IPS-20b (cell line): ENCODE data around the gene TMEM176B.
"Not testable (repeated sequence)": the region's sequence is repeated elsewhere in the genome, so short reads cannot be mapped to it uniquely, and the experiment has no call there.

Experiments
- H3K27ac ChIP-seq: one replicate; pipeline ENCODE4 v1.5.1; 2013; ENCODE audit warnings: low read length
- H3K27me3 ChIP-seq: 2 replicates; pipeline ENCODE4 v1.6.1; 2013; ENCODE audit warnings: mild to moderate bottlenecking, low read length, inconsistent platforms; ENCODE audit not compliant: insufficient read depth
- H3K36me3 ChIP-seq: 2 replicates; pipeline ENCODE4 v1.6.1; 2013; ENCODE audit warnings: low read depth, mild to moderate bottlenecking, inconsistent platforms, low read length, moderate library complexity; ENCODE audit not compliant: insufficient read depth
- H3K4me1 ChIP-seq: 2 replicates; pipeline ENCODE4 v1.6.1; 2013; ENCODE audit warnings: mild to moderate bottlenecking, control low read depth, inconsistent platforms, low read length, moderate library complexity; ENCODE audit not compliant: insufficient read depth
- H3K4me3 ChIP-seq: 2 replicates; pipeline ENCODE4 v1.5.1; 2013; ENCODE audit warnings: mild to moderate bottlenecking, low read length, inconsistent platforms
- H3K9ac ChIP-seq: 2 replicates; pipeline ENCODE4 v1.6.1; 2013; ENCODE audit warnings: low read depth, mild to moderate bottlenecking, inconsistent platforms, low read length, moderate library complexity
- H3K9me3 ChIP-seq: 2 replicates; pipeline ENCODE4 v1.6.1; 2013; ENCODE audit warnings: mild to moderate bottlenecking, low read depth, low read length, inconsistent platforms; ENCODE audit not compliant: insufficient read depth

Gene TMEM176B

DNA sequence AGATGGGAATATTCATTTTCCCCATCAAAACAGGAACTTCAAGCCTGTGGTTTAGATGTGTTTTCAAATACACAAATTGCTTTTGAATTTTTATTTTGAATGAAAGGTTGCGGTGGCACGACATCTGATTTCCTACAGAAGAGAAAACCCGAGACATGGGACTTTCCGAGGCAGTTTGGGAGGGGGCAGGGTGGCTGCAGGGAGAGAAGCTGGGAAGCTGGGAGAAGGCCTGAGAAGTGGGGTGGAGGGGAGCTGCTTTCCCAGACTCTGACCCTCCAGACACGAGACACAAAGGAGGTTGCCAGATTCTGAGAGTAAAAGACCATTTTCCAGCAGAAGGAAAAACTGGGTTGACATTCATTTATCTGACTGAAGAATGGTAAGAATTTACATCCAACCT, 20.0 kb upstream of the TMEM176B start:
- Histone ChIP-seq H3K9ac (no peak overlapping the region), H3K27me3 (no peaks in the 10 kb centered on the region; the same call in 1 of the 2 replicates), H3K27ac (no peak overlapping the region), H3K4me1 (peaks cover 3% of the 10 kb centered on the region; the same call in 1 of the 2 replicates), H3K9me3 (peaks cover 9% of the 10 kb centered on the region; the same call in 1 of the 2 replicates), H3K36me3 (no peaks in the 10 kb centered on the region), H3K4me3 (no peak overlapping the region)

GRCh38 chr7:150818971-150819370, 18.8 kb upstream of the TMEM176B start:
- Histone ChIP-seq H3K27ac (no peak overlapping the region), H3K9ac (no peak overlapping the region)

DNA sequence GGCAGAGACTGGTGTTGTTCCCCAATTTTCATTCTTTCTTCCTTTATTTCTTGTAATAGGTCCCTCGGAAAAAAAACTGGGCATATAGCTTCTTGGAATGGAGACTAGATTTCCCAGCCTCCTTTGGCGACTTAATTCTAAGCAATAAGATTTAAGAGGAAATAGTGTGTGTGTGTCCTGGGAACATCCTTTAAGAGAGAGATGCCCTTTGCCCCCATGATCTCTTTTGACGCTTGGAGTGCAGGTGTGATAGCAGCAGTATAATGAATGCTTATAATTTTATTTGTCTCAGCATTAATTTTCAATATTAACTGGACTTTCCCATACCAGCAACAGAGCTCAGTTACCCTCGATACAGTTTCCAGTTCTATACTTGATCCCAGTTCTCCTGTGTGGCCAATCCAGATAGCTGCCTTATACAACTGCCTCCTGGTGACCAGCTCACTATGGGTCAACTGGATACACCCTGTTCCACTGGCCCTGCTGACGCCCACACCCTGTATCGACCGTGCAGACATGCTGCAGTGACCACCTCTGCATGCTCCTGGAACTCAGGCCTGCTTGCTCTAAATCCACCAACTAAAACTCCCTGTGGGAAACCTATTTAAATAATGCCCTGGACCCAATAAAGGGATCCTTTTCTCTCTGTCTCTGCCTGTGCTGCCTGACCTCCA, 14.3 kb upstream of the TMEM176B start:
- peaks cover 9% of the 10 kb centered on the region; the same call in 1 of the 2 replicates for H3K9me3 ChIP-seq
- no peaks in the 10 kb centered on the region for H3K36me3 ChIP-seq
- H3K27me3 ChIP-seq, result no peaks in the 10 kb centered on the region; the same call in 1 of the 2 replicates
- H3K4me3 ChIP-seq, result peak overlapping the region; percentile 29; the same call in 1 of the 2 replicates
- H3K9ac ChIP-seq, result no peak overlapping the region
- H3K4me1 ChIP-seq, result peaks cover 10% of the 10 kb centered on the region; the same call in 1 of the 2 replicates
- H3K27ac ChIP-seq, result no peak overlapping the region

More at GRCh38 chr7:150818971-150819370, 18.8 kb upstream of the TMEM176B start:
- no peaks in the 10 kb centered on the region for H3K36me3 ChIP-seq
- no peaks in the 10 kb centered on the region; the same call in 1 of the 2 replicates for H3K27me3 ChIP-seq
- H3K4me1 ChIP-seq, result peaks cover 12% of the 10 kb centered on the region; the same call in 1 of the 2 replicates
- peaks cover 9% of the 10 kb centered on the region; the same call in 1 of the 2 replicates for H3K9me3 ChIP-seq
- no peak overlapping the region for H3K4me3 ChIP-seq

- not testable (repeated sequence) for H3K36me3 ChIP-seq, H3K4me3 ChIP-seq, H3K9me3 ChIP-seq, H3K27ac ChIP-seq, H3K4me1 ChIP-seq, H3K9ac ChIP-seq
- peaks cover 25% of the 10 kb centered on the region for H3K27me3 ChIP-seq
These were observed 7.7 kb upstream of the TMEM176B start for GRCh38 chr7:150807616-150808438.

DNA sequence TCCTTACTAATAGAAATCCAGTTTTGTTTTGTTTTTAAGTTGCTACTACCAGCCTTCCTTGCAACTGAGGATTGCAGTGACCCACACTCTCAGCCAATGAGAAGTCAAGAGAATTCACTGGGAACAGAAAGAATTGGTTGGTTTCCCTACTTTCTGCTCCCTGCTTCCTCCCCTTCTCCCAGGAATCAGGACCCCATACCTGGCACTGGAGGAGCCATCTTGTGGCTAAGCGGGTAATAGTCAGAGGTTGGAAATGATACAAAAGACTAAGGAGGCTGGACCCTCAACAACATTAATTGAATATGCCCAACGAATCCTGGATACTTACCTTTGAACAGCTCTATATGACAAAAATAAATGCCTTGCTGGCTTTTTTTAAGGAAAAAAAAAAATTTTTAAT, 6.7 kb upstream of the TMEM176B start:
- H3K36me3 ChIP-seq, result no peaks in the 10 kb centered on the region

DNA sequence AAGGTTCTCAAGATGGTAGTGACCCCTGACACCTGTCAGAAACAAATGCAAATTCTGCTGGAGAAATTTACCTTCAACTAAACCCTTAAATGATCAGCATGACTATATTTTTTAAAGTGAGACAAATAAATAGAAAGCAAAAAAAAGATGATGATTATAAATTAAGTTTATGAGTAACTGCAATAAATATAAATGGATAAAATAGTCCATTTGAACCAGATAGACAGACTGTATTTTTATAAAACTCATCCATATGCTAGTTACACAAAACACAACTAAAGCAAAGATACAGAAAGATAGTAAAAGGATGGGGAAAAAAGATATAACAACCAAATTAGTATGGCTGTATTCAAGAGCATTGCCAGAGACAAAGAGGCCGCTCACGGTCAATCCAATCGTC, 6.3 kb upstream of the TMEM176B start:
- H3K4me1 ChIP-seq, result no peaks in the 10 kb centered on the region
- no peak overlapping the region for H3K27ac ChIP-seq
- peaks cover 6% of the 10 kb centered on the region; the same call in 1 of the 2 replicates for H3K9me3 ChIP-seq
- no peaks in the 10 kb centered on the region for H3K36me3 ChIP-seq
- H3K9ac ChIP-seq, result no peak overlapping the region
- H3K27me3 ChIP-seq, result peaks cover 38% of the 10 kb centered on the region
- no peak overlapping the region for H3K4me3 ChIP-seq

More for the DNA sequence above, 6.7 kb upstream of the TMEM176B start:
- Histone ChIP-seq H3K9me3 (peaks cover 6% of the 10 kb centered on the region; the same call in 1 of the 2 replicates), H3K4me1 (no peaks in the 10 kb centered on the region), H3K9ac (no peak overlapping the region), H3K27ac (no peak overlapping the region), H3K4me3 (no peak overlapping the region), H3K27me3 (peaks cover 34% of the 10 kb centered on the region)

DNA sequence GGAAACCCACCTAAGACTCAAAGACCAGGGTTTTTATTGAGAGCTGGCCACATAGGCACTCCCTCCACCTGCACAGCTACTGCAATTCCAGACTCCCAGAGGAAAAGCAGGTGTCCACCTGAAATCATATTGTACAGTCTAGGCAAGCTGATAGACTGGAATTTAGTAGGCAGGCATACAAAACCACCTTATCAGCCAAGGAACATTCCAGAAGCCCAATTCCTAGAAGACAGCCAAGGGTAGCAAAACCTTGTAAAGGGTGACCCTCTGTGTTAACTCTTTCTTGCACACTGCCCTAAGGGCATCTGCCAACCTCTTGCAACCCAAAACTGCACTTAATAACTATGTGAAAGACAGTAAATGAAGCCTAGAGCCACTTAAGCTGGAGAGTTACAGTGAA, 5.7 kb upstream of the TMEM176B start:
- Histone ChIP-seq H3K9me3 (peaks cover 6% of the 10 kb centered on the region; the same call in 1 of the 2 replicates), H3K4me3 (no peak overlapping the region), H3K27ac (no peak overlapping the region), H3K27me3 (peaks cover 44% of the 10 kb centered on the region), H3K4me1 (no peaks in the 10 kb centered on the region), H3K9ac (no peak overlapping the region), H3K36me3 (no peaks in the 10 kb centered on the region)

- Histone ChIP-seq H3K27ac (no peak overlapping the region), H3K27me3 (peaks cover 55% of the 10 kb centered on the region), H3K4me1 (no peaks in the 10 kb centered on the region), H3K9me3 (peaks cover 6% of the 10 kb centered on the region; the same call in 1 of the 2 replicates), H3K36me3 (no peaks in the 10 kb centered on the region), H3K9ac (no peak overlapping the region), H3K4me3 (no peak overlapping the region)
These were observed 4.6 kb upstream of the TMEM176B start for GRCh38 chr7:150804802-150805201.

DNA sequence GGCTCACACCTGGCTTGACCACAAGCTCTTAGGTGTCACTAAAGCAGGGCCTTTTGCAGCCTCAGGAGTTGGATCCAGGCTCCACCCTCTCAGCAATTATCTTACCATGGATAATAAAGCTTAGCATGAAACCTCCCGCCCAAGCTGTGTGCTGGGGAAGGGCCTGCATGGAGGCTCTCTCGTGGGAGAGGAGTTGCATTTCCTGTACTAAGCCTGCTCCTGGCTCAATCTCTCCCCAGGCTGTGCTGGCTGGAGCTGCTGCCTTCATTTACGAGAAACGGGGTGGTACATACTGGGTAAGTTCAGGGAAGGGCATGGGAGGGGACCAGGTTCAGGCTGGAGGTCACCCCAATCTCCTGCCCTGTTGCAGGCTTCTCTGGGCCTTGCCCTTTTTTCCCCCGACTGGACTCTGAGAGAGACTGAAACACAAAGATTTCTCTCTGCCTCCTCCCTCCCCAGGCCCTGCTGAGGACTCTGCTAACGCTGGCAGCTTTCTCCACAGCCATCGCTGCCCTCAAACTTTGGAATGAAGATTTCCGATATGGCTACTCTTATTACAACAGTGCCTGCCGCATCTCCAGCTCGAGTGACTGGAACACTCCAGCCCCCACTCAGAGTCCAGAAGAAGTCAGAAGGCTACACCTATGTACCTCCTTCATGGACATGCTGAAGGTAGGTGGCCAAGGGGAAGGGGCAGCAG, 3.1 kb upstream of the TMEM176B start:
- Histone ChIP-seq H3K4me3 (no peak overlapping the region), H3K9ac (no peak overlapping the region), H3K4me1 (no peaks in the 10 kb centered on the region), H3K9me3 (peaks cover 6% of the 10 kb centered on the region; the same call in 1 of the 2 replicates), H3K36me3 (no peaks in the 10 kb centered on the region), H3K27ac (no peak overlapping the region), H3K27me3 (peaks cover 70% of the 10 kb centered on the region)

GRCh38 chr7:150801946-150802771, 2.0 kb upstream of the TMEM176B start:
- Histone ChIP-seq H3K9me3 (peaks cover 6% of the 10 kb centered on the region; the same call in 1 of the 2 replicates), H3K9ac (no peak overlapping the region), H3K27me3 (peaks cover 76% of the 10 kb centered on the region), H3K4me3 (peak overlapping the region; percentile 56; the same call in 1 of the 2 replicates), H3K36me3 (no peaks in the 10 kb centered on the region), H3K4me1 (no peaks in the 10 kb centered on the region; the same call in 1 of the 2 replicates), H3K27ac (no peak overlapping the region)
